Prostate gland (tissue), 2 donors: Measurements from ENCODE around the gene SPATA31E1.

ENCODE experiments used
- CTCF ChIP-seq, 4 experiments: fragments of 200-600 bp in 2 of 4; fragments of 450-650 bp in 2 of 4; sonication (generic) in 2 of 4; IDR thresholded peaks; 1 replicate in 3 of 4; 2 replicates in 1 of 4; pipeline ENCODE4 v1.5.1; 2016 to 2019; ENCODE audit warnings: antibody characterized with exemption in 4 of 4, mild to moderate bottlenecking in 2 of 4, moderate library complexity in 2 of 4
- POLR2A ChIP-seq: fragments of 450-650 bp; IDR thresholded peaks from one replicate; pipeline ENCODE4 v1.6.1; 2016; ENCODE audit warnings: antibody characterized with exemption, mild to moderate bottlenecking
- POLR2AphosphoS5 ChIP-seq: sonication (generic); formaldehyde crosslinking; IDR thresholded peaks from one replicate; pipeline ENCODE4 v1.6.1; 2017; ENCODE audit warnings: antibody characterized with exemption

GRCh38 chr9:87896891-87897290, 14.2 kb downstream of the SPATA31E1 start:
- TF ChIP-seq CTCF (IDR thresholded peaks at IDR 0.05) (no peak), POLR2A (no peak), POLR2AphosphoS5 (no peak)
